ENCODE data around the gene PRDX5. TPM values are rescaled to one million over a fixed set of nuclear protein-coding genes. Genes with fewer than 3 reads are reported as not detected.

PRDX5 gene
- total and polyA plus RNA-seq, 7 donors: 122 to 323 (median 178) TPM

- Histone ChIP-seq H3K4me3 (no peak overlapping the region), H3K36me3 (ENCODE audit: insufficient read depth in 1 of 2, low read depth in 1 of 2) (peaks cover 0 to 40% of the 10 kb centered on the region in 2 donors), H3K27ac (no peak overlapping the region), H3K4me1 (peaks cover 23% of the 10 kb centered on the region), H3K27me3 (ENCODE audit: insufficient read depth in 3 of 3, low read length in 2 of 3) (no peaks in the 10 kb centered on the region), H3K9me3 (no peaks in the 10 kb centered on the region)
- DNase-seq (no peak), ATAC-seq (no peak)
- WGBS, 3 donors: 94% methylated on average over 22 of the region's 22 CpGs
- intact Hi-C loops (cut with DNase I): no loop called here
- no peak for TF ChIP-seq CTCF (IDR thresholded peaks at IDR 0.05)
Measured at GRCh38 chr11:64281957-64282770, 35.8 kb upstream of the PRDX5 start.

- WGBS, 3 donors: 90 to 94% (median 92%) methylated on average over 3 of the region's 3 CpGs
- Histone ChIP-seq H3K4me3 (peak overlapping the region; percentile 79), H3K36me3 (ENCODE audit: insufficient read depth in 1 of 2, low read depth in 1 of 2) (peaks cover 0 to 31% of the 10 kb centered on the region in 2 donors), H3K27ac (no peak overlapping the region), H3K4me1 (peaks cover 25% of the 10 kb centered on the region), H3K27me3 (ENCODE audit: insufficient read depth in 3 of 3, low read length in 2 of 3) (no peaks in the 10 kb centered on the region), H3K9me3 (no peaks in the 10 kb centered on the region)
- intact Hi-C loops (cut with DNase I): no loop called here
- TF ChIP-seq CTCF (IDR thresholded peaks at IDR 0.05): no peak
- DNase-seq: no peak
- no peak for ATAC-seq
Measured at GRCh38 chr11:64283092-64283491, 34.8 kb upstream of the PRDX5 start.

GRCh38 chr11:64284048-64284961 is 33.6 kb upstream of the PRDX5 start, which contains the start of gene BAD:
BAD (minus strand) TSS chr11:64284665; CDS start chr11:64284368, 297 bp downstream.
- TF ChIP-seq CTCF (IDR thresholded peaks at IDR 0.05): no peak
- no peaks in the 10 kb centered on the region for H3K9me3 ChIP-seq
- H3K36me3 ChIP-seq (ENCODE audit: insufficient read depth in 1 of 2, low read depth in 1 of 2): peaks cover 0 to 19% of the 10 kb centered on the region in 2 donors
- intact Hi-C loops (cut with DNase I): loop anchor here (2.0 kb wide), 2 partner anchors 14 to 58 kb away; no protein-coding TSS in a partner anchor
- H3K27me3 ChIP-seq (ENCODE audit: insufficient read depth in 3 of 3, low read length in 2 of 3): no peaks in the 10 kb centered on the region
- peak within 1 kb of the TSS; percentile 93 for H3K27ac ChIP-seq
- 2 to 3% (median 3%) methylated on average over 41 to 44 of the region's 44 CpGs for WGBS, 3 donors
- DNase-seq (peak; percentile 95 to 97), ATAC-seq (peak; percentile 87 to 93 (median 91))
- H3K4me3 ChIP-seq: peak within 1 kb of the TSS; percentile 79
- H3K4me1 ChIP-seq: peaks cover 25% of the 10 kb centered on the region

GRCh38 chr11:64284962-64285884 is 32.7 kb upstream of the PRDX5 start, which contains the start of gene GPR137:
GPR137 (plus strand) TSS chr11:64285848; CDS start chr11:64286525, 677 bp downstream.
- intact Hi-C loops (cut with DNase I): loop anchor here (2.0 kb wide), 2 partner anchors 14 to 58 kb away; no protein-coding TSS in a partner anchor
- WGBS, 3 donors: 0 to 1% (median 1%) methylated on average over 47 to 102 of the region's 102 CpGs
- ATAC-seq (peak; percentile 68 to 76 (median 76)), DNase-seq (peak; percentile 87 to 92)
- Histone ChIP-seq H3K4me3 (peak within 1 kb of the TSS; percentile 79), H3K36me3 (ENCODE audit: insufficient read depth in 1 of 2, low read depth in 1 of 2) (peaks cover 0 to 19% of the 10 kb centered on the region in 2 donors), H3K9me3 (no peaks in the 10 kb centered on the region), H3K4me1 (peaks cover 25% of the 10 kb centered on the region), H3K27ac (peak within 1 kb of the TSS; percentile 93), H3K27me3 (ENCODE audit: insufficient read depth in 3 of 3, low read length in 2 of 3) (no peaks in the 10 kb centered on the region)
- no peak for TF ChIP-seq CTCF (IDR thresholded peaks at IDR 0.05)

Data from psoas muscle (tissue), 8 donors.